ENCODE data around the gene RNF225. TPM values are rescaled to one million over a fixed set of nuclear protein-coding genes. Genes with fewer than 3 reads are reported as not detected.
"Not testable (repeated sequence)": the region's sequence is repeated elsewhere in the genome, so short reads cannot be mapped to it uniquely, and the experiment has no call there.

The RNF225 gene
- not detected for total RNA-seq

GRCh38 chr19:58395220-58395978 is at the start of gene RNF225:
Gene RNF225 (plus strand): TSS chr19:58395656. CDS start chr19:58396090, 434 bp downstream.
- Histone ChIP-seq H3K9me3 (no peaks in the 10 kb centered on the region), H3K4me1 (ENCODE audit: control insufficient read depth in 1 of 2, low read depth in 2 of 2) (peaks cover 2 to 4% of the 10 kb centered on the region in 2 donors), H3K4me3 (no peak within 1 kb of the TSS), H3K27ac (no peak within 1 kb of the TSS), H3K36me3 (peaks cover 38% of the 10 kb centered on the region), H3K27me3 (replicated peaks; ENCODE audit: insufficient read depth) (no peaks in the 10 kb centered on the region)
- no peak for DNase-seq (ENCODE audit: low spot score)
- TF ChIP-seq, protein P1, sequence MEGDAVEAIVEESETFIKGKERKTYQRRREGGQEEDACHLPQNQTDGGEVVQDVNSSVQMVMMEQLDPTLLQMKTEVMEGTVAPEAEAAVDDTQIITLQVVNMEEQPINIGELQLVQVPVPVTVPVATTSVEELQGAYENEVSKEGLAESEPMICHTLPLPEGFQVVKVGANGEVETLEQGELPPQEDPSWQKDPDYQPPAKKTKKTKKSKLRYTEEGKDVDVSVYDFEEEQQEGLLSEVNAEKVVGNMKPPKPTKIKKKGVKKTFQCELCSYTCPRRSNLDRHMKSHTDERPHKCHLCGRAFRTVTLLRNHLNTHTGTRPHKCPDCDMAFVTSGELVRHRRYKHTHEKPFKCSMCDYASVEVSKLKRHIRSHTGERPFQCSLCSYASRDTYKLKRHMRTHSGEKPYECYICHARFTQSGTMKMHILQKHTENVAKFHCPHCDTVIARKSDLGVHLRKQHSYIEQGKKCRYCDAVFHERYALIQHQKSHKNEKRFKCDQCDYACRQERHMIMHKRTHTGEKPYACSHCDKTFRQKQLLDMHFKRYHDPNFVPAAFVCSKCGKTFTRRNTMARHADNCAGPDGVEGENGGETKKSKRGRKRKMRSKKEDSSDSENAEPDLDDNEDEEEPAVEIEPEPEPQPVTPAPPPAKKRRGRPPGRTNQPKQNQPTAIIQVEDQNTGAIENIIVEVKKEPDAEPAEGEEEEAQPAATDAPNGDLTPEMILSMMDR (IDR thresholded peaks at IDR 0.05): no peak
- ATAC-seq (ENCODE audit: insufficient number of reproducible peaks, low FRiP score, low read depth): no peak

DNA sequence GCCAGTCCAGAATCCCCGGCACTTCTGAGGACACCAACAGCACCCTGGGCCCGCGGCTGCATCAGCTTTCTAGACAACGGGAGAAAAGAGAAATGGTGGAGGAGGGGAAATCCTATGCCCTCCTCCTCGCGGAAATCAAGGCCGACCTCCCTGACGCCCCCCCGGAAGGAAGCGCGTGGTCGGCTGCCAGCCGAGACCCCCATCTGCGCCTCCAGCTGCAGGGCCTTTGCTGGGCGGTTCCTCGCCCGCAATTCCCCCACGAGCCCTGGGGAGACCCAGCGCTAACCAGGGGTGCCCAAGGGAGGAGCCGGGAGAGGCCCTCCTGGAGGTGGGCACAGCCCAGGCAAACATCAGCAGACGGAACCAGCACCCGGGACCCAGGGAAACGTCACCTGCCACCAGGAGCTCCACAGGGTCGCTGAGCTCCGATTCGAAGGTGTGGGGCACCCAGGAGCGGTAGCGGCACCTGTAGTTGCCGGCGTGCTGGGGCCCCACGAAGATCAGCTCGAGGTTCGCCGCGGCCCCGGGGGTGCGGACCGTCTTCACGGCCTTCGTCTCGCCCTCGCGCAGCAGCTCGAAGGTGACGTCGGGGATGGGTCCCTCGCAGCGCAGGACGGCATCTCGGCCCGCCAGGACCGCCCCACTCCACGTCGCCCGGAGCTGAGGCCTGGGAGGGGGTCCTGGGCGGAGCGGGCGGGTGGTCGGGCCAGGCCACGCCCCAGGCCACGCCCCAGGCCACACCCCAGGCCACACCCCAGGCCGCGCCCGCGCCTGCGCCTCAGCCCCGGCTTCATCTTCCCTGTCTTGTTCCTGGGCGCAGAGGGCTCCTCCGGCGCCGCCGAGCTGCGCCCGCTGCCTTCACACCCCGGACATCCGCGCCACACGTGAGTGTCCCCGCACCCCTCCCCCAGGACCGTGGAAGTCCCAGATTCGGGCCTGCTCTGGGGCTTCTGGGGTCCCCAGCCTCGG is 48.2 kb upstream of the RNF225 start:
- Histone ChIP-seq H3K4me3 (peak overlapping the region; percentile 75), H3K27ac (peak overlapping the region; percentile 45 to 61), H3K4me1 (ENCODE audit: control insufficient read depth in 1 of 2, low read depth in 2 of 2) (peaks cover 0 to 18% of the 10 kb centered on the region in 2 donors), H3K27me3 (replicated peaks; ENCODE audit: insufficient read depth) (no peaks in the 10 kb centered on the region), H3K36me3 (no peaks in the 10 kb centered on the region), H3K9me3 (no peaks in the 10 kb centered on the region)
- ATAC-seq (ENCODE audit: insufficient number of reproducible peaks, low FRiP score, low read depth) (no peak), DNase-seq (ENCODE audit: low spot score) (no peak)
- TF ChIP-seq, protein P1 (IDR thresholded peaks at IDR 0.05): no peak

DNA sequence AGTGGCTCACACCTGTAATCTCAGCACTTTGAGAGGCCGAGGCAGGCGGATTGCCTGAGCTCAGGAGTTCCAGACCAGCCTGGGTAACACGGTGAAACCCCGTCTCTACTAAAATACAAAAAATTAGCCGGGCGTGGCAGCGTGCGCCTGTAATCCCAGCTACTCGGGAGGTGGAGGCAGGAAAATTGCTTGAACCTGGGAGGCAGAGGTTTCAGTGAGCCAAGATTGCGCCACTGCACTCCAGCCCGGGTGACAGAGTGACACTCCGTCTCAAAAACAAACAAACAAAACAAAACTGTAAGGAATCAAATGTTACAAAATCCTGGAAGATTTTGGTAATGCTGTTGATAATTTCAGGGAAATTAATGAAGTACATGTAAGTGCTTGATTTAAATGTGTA is 47.4 kb upstream of the RNF225 start:
- H3K27me3 ChIP-seq (replicated peaks; ENCODE audit: insufficient read depth); ATAC-seq (ENCODE audit: insufficient number of reproducible peaks, low FRiP score, low read depth); DNase-seq (ENCODE audit: low spot score); H3K9me3 ChIP-seq; H3K27ac ChIP-seq; H3K36me3 ChIP-seq: not testable (repeated sequence)
- Histone ChIP-seq H3K4me3 (peak overlapping the region; percentile 75), H3K4me1 (ENCODE audit: control insufficient read depth in 1 of 2, low read depth in 2 of 2) (peaks cover 0 to 18% of the 10 kb centered on the region in 2 donors)

DNA sequence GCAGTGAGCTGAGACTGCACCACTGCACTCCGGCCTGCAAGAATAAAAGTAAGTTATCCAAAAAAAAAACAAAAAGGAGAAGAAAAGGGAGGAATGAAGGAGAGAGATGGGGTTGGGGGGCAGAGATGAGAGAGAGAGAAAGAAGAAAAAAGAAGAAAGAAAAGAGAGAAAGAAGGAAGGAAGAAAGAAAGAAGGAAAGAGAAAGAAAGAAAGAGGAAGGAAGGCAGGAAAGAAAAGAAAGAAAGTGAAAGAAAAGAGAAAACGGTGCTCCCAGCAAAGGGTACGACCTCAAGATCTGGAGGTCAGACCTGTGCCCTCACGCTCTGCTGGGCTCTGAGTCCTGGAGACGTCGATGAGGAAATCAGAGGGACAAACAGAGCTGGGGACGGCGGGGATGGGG is 45.9 kb upstream of the RNF225 start:
- TF ChIP-seq, protein P1 (IDR thresholded peaks at IDR 0.05): no peak
- no peaks in the 10 kb centered on the region for H3K36me3 ChIP-seq
- no peak overlapping the region for H3K4me3 ChIP-seq
- no peak overlapping the region for H3K27ac ChIP-seq
- no peaks in the 10 kb centered on the region for H3K9me3 ChIP-seq
- no peaks in the 10 kb centered on the region for H3K27me3 ChIP-seq (replicated peaks; ENCODE audit: insufficient read depth)
- H3K4me1 ChIP-seq (ENCODE audit: control insufficient read depth in 1 of 2, low read depth in 2 of 2): peaks cover 0 to 18% of the 10 kb centered on the region in 2 donors
- ATAC-seq (ENCODE audit: insufficient number of reproducible peaks, low FRiP score, low read depth): no peak
- no peak for DNase-seq (ENCODE audit: low spot score)

DNA sequence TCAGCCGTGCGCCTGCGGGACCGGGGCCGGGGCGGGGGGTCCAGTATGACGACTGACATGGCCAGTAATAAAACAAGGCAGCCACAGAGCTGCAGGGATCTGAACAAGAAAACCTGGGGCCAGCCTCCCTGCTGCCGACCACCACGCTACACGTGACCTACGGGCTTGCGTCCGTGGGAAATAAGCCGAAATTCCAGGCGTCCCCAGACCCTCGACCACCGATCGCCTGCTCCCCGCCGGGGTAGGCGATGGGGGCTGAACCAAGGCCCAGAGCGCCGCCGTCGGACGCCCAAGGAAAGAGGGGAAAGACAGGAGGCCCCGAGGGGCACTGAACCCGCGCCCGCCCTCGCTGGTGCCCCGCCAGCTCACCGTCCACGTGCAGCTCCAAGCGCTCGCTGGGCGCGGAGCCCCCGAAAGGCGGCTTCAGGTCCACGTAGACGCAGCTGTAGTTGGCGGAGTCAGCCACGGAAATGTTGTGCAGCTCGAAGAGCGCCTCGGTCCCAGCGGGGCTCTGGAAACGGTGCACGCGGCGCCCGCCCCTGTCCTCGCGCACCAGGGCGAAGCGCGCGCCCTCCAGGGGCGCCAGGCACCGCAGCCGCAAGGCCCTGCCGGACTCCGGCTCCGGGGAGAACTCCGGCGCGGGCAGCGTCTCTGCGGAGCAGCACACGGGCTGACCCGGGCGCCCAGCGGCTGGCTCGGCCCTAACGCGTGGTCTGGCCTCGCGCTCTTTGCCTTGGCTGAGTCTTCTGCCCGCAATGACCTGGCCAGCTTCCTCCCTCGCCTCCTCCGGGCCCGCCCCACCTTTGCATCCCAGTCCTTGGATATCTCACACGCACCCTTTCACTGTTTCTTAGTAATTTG is 45.2 kb upstream of the RNF225 start:
- no peak for DNase-seq (ENCODE audit: low spot score)
- TF ChIP-seq, protein P1 (IDR thresholded peaks at IDR 0.05): no peak
- ATAC-seq (ENCODE audit: insufficient number of reproducible peaks, low FRiP score, low read depth): no peak

More for the DNA sequence above, 45.2 kb upstream of the RNF225 start:
- Histone ChIP-seq H3K27ac (no peak overlapping the region), H3K36me3 (no peaks in the 10 kb centered on the region), H3K9me3 (no peaks in the 10 kb centered on the region), H3K4me1 (ENCODE audit: control insufficient read depth in 1 of 2, low read depth in 2 of 2) (peaks cover 0 to 18% of the 10 kb centered on the region in 2 donors), H3K4me3 (peak overlapping the region; percentile 19), H3K27me3 (replicated peaks; ENCODE audit: insufficient read depth) (no peaks in the 10 kb centered on the region)

All from thoracic aorta (tissue), 2 donors.